ENCODE measurements around the gene SPAG6. TPM values are rescaled to one million over a fixed set of nuclear protein-coding genes. Genes with fewer than 3 reads are reported as not detected.

The SPAG6 gene
- total and polyA plus RNA-seq, 9 of the 15 experiments (the other 6 are each of a cell fraction or from before 2014, with no cell fraction given), result 3.5 to 23.1 (median 11.8) TPM

DNA sequence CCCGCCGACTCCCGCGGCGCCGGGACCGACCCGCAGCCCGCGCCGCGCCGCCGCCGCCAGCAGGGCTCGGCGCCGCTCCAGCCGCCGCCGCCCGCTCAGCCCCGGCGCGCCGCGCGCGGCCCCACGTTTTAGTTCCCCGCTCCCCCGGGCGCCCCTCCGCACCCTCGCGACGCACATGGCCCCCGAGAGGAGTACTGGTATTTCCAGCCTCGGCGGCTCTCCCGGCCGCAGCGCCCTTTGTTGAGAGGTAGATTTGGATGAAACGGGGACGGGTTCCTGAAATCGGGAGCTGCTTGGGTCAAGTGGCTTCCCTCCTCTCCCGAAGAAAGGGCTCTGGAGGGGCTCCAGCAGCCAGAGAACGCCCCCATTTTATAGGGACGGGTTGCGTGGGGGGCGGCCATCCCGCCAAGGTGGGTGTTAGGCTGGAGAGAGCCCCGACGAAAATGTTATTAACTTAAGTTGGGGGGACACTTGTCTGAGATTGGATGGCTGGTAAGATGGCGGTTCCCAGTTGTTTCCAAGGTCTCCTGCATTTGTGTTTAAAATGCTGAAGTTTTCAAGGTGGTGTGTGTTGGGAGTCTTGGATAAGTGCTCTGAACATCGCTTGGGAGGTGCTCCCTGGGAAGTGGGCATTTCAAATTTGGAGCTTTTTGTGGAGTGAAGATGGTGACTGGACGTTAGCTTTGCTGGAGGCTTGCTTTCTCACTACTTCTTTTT, 23.2 kb upstream of the SPAG6 start (continued):
- TF ChIP-seq, protein P1, sequence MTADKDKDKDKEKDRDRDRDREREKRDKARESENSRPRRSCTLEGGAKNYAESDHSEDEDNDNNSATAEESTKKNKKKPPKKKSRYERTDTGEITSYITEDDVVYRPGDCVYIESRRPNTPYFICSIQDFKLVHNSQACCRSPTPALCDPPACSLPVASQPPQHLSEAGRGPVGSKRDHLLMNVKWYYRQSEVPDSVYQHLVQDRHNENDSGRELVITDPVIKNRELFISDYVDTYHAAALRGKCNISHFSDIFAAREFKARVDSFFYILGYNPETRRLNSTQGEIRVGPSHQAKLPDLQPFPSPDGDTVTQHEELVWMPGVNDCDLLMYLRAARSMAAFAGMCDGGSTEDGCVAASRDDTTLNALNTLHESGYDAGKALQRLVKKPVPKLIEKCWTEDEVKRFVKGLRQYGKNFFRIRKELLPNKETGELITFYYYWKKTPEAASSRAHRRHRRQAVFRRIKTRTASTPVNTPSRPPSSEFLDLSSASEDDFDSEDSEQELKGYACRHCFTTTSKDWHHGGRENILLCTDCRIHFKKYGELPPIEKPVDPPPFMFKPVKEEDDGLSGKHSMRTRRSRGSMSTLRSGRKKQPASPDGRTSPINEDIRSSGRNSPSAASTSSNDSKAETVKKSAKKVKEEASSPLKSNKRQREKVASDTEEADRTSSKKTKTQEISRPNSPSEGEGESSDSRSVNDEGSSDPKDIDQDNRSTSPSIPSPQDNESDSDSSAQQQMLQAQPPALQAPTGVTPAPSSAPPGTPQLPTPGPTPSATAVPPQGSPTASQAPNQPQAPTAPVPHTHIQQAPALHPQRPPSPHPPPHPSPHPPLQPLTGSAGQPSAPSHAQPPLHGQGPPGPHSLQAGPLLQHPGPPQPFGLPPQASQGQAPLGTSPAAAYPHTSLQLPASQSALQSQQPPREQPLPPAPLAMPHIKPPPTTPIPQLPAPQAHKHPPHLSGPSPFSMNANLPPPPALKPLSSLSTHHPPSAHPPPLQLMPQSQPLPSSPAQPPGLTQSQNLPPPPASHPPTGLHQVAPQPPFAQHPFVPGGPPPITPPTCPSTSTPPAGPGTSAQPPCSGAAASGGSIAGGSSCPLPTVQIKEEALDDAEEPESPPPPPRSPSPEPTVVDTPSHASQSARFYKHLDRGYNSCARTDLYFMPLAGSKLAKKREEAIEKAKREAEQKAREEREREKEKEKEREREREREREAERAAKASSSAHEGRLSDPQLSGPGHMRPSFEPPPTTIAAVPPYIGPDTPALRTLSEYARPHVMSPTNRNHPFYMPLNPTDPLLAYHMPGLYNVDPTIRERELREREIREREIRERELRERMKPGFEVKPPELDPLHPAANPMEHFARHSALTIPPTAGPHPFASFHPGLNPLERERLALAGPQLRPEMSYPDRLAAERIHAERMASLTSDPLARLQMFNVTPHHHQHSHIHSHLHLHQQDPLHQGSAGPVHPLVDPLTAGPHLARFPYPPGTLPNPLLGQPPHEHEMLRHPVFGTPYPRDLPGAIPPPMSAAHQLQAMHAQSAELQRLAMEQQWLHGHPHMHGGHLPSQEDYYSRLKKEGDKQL (CRISPR knock-in tag; IDR thresholded peaks at IDR 0.05; ENCODE audit: borderline replicate concordance), result no peak
- TF ChIP-seq PYGO2 (tag; IDR thresholded peaks at IDR 0.05) (no peak), BRD9 (IDR thresholded peaks at IDR 0.05; ENCODE audit: low read depth, partially characterized antibody) (no peak), ZNF780A (CRISPR knock-in tag; IDR thresholded peaks at IDR 0.05) (no peak), ZNF75A (CRISPR knock-in tag; IDR thresholded peaks at IDR 0.05) (no peak), KAT8 (IDR thresholded peaks at IDR 0.05; ENCODE audit: low read depth) (no peak), TCF7 (IDR thresholded peaks at IDR 0.05; ENCODE audit: borderline replicate concordance) (no peak), ZNF232 (CRISPR knock-in tag; IDR thresholded peaks at IDR 0.05) (no peak), BDP1 (IDR thresholded peaks at IDR 0.05; ENCODE audit: insufficient read depth, insufficient read length) (no peak), YY1 (IDR thresholded peaks at IDR 0.05; ENCODE audit: borderline replicate concordance in 1 of 3, control insufficient read depth in 1 of 3, extremely low read depth in 1 of 3, insufficient read depth in 3 of 3, insufficient read length in 1 of 3, insufficient replicate concordance in 2 of 3, low read depth in 1 of 3, low read length in 2 of 3) (peak in 1 of 3 experiments; percentile 66), STAT5A (IDR thresholded peaks at IDR 0.05; ENCODE audit: borderline replicate concordance, low read length) (no peak), SRSF9 (IDR thresholded peaks at IDR 0.05; ENCODE audit: borderline replicate concordance, low read depth, low read length) (no peak), ERF (CRISPR knock-in tag; IDR thresholded peaks at IDR 0.05) (no peak)
- TF ChIP-seq, protein P2, sequence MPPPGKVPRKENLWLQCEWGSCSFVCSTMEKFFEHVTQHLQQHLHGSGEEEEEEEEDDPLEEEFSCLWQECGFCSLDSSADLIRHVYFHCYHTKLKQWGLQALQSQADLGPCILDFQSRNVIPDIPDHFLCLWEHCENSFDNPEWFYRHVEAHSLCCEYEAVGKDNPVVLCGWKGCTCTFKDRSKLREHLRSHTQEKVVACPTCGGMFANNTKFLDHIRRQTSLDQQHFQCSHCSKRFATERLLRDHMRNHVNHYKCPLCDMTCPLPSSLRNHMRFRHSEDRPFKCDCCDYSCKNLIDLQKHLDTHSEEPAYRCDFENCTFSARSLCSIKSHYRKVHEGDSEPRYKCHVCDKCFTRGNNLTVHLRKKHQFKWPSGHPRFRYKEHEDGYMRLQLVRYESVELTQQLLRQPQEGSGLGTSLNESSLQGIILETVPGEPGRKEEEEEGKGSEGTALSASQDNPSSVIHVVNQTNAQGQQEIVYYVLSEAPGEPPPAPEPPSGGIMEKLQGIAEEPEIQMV (tag; conservative IDR thresholded peaks at IDR 0.05; ENCODE audit: low read depth), result no peak
- TF ChIP-seq, protein P3, sequence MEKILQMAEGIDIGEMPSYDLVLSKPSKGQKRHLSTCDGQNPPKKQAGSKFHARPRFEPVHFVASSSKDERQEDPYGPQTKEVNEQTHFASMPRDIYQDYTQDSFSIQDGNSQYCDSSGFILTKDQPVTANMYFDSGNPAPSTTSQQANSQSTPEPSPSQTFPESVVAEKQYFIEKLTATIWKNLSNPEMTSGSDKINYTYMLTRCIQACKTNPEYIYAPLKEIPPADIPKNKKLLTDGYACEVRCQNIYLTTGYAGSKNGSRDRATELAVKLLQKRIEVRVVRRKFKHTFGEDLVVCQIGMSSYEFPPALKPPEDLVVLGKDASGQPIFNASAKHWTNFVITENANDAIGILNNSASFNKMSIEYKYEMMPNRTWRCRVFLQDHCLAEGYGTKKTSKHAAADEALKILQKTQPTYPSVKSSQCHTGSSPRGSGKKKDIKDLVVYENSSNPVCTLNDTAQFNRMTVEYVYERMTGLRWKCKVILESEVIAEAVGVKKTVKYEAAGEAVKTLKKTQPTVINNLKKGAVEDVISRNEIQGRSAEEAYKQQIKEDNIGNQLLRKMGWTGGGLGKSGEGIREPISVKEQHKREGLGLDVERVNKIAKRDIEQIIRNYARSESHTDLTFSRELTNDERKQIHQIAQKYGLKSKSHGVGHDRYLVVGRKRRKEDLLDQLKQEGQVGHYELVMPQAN (IDR thresholded peaks at IDR 0.05; ENCODE audit: borderline replicate concordance), result peak; percentile 15; the same call in 1 of the 2 replicates
- TF ChIP-seq, protein P4, sequence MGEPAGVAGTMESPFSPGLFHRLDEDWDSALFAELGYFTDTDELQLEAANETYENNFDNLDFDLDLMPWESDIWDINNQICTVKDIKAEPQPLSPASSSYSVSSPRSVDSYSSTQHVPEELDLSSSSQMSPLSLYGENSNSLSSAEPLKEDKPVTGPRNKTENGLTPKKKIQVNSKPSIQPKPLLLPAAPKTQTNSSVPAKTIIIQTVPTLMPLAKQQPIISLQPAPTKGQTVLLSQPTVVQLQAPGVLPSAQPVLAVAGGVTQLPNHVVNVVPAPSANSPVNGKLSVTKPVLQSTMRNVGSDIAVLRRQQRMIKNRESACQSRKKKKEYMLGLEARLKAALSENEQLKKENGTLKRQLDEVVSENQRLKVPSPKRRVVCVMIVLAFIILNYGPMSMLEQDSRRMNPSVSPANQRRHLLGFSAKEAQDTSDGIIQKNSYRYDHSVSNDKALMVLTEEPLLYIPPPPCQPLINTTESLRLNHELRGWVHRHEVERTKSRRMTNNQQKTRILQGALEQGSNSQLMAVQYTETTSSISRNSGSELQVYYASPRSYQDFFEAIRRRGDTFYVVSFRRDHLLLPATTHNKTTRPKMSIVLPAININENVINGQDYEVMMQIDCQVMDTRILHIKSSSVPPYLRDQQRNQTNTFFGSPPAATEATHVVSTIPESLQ (CRISPR knock-in tag; IDR thresholded peaks at IDR 0.05), result no peak
